ENCODE measurements around the gene S100A1. TPM values are rescaled to one million over a fixed set of nuclear protein-coding genes. Genes with fewer than 3 reads are reported as not detected.

S100A1 gene
- total RNA-seq, 1 experiment from 2014 or later: not detected

- no peaks in the 10 kb centered on the region for H3K27me3 ChIP-seq (replicated peaks; ENCODE audit: insufficient read depth, low read depth, low read length, poor library complexity)
- H3K9me3 ChIP-seq (ENCODE audit: low read depth, low read length, poor library complexity, severe bottlenecking): no peaks in the 10 kb centered on the region
- H3K36me3 ChIP-seq (ENCODE audit: insufficient read depth, low read length, poor library complexity, severe bottlenecking): no peaks in the 10 kb centered on the region
- H3K4me3 ChIP-seq (ENCODE audit: low read depth, low read length, poor library complexity, severe bottlenecking): no peak overlapping the region
- ChIA-PET CTCF (no interaction called here), POLR2A (ENCODE audit: low non-redundant PET) (no interaction called here)
- TF ChIP-seq, protein P1, sequence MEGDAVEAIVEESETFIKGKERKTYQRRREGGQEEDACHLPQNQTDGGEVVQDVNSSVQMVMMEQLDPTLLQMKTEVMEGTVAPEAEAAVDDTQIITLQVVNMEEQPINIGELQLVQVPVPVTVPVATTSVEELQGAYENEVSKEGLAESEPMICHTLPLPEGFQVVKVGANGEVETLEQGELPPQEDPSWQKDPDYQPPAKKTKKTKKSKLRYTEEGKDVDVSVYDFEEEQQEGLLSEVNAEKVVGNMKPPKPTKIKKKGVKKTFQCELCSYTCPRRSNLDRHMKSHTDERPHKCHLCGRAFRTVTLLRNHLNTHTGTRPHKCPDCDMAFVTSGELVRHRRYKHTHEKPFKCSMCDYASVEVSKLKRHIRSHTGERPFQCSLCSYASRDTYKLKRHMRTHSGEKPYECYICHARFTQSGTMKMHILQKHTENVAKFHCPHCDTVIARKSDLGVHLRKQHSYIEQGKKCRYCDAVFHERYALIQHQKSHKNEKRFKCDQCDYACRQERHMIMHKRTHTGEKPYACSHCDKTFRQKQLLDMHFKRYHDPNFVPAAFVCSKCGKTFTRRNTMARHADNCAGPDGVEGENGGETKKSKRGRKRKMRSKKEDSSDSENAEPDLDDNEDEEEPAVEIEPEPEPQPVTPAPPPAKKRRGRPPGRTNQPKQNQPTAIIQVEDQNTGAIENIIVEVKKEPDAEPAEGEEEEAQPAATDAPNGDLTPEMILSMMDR (conservative IDR thresholded peaks at IDR 0.05; ENCODE audit: low read depth, low read length): no peak
- no peak for TF ChIP-seq EZH2 (IDR thresholded peaks at IDR 0.05; ENCODE audit: borderline replicate concordance, low read depth, low read length, poor library complexity, severe bottlenecking)
- BruUV-seq (replicated peaks): no TSS peak
- no peaks in the 10 kb centered on the region for H3K4me1 ChIP-seq (ENCODE audit: insufficient read depth, low read length, poor library complexity, severe bottlenecking)
- DNase-seq (ENCODE audit: low spot score): no peak
- intact Hi-C loops (cut with micrococcal nuclease; ENCODE audit: unreplicated experiment): no loop called here
- no peak overlapping the region for H3K27ac ChIP-seq (ENCODE audit: low read depth, low read length, poor library complexity, severe bottlenecking)
Observed at GRCh38 chr1:153583976-153584375, 44.3 kb upstream of the S100A1 start.

GRCh38 chr1:153585006-153585405 is 43.2 kb upstream of the S100A1 start:
- Histone ChIP-seq H3K27me3 (replicated peaks; ENCODE audit: insufficient read depth, low read depth, low read length, poor library complexity) (no peaks in the 10 kb centered on the region), H3K36me3 (ENCODE audit: insufficient read depth, low read length, poor library complexity, severe bottlenecking) (no peaks in the 10 kb centered on the region), H3K9me3 (ENCODE audit: low read depth, low read length, poor library complexity, severe bottlenecking) (no peaks in the 10 kb centered on the region), H3K27ac (ENCODE audit: low read depth, low read length, poor library complexity, severe bottlenecking) (no peak overlapping the region), H3K4me3 (ENCODE audit: low read depth, low read length, poor library complexity, severe bottlenecking) (no peak overlapping the region), H3K4me1 (ENCODE audit: insufficient read depth, low read length, poor library complexity, severe bottlenecking) (no peaks in the 10 kb centered on the region)
- ChIA-PET POLR2A (ENCODE audit: low non-redundant PET) (no interaction called here), CTCF (no interaction called here)
- intact Hi-C loops (cut with micrococcal nuclease; ENCODE audit: unreplicated experiment): no loop called here
- TF ChIP-seq EZH2 (IDR thresholded peaks at IDR 0.05; ENCODE audit: borderline replicate concordance, low read depth, low read length, poor library complexity, severe bottlenecking): no peak
- TF ChIP-seq, protein P1 (conservative IDR thresholded peaks at IDR 0.05; ENCODE audit: low read depth, low read length): no peak
- no peak for DNase-seq (ENCODE audit: low spot score)
- no TSS peak for BruUV-seq (replicated peaks)

GRCh38 chr1:153586347-153586746 is 41.9 kb upstream of the S100A1 start:
- no peaks in the 10 kb centered on the region for H3K4me1 ChIP-seq (ENCODE audit: insufficient read depth, low read length, poor library complexity, severe bottlenecking)
- ChIA-PET POLR2A (ENCODE audit: low non-redundant PET) (no interaction called here), CTCF (no interaction called here)
- no TSS peak for BruUV-seq (replicated peaks)
- H3K36me3 ChIP-seq (ENCODE audit: insufficient read depth, low read length, poor library complexity, severe bottlenecking): no peaks in the 10 kb centered on the region
- intact Hi-C loops (cut with micrococcal nuclease; ENCODE audit: unreplicated experiment): no loop called here
- H3K27me3 ChIP-seq (replicated peaks; ENCODE audit: insufficient read depth, low read depth, low read length, poor library complexity): no peaks in the 10 kb centered on the region
- TF ChIP-seq, protein P1 (conservative IDR thresholded peaks at IDR 0.05; ENCODE audit: low read depth, low read length): no peak
- TF ChIP-seq EZH2 (IDR thresholded peaks at IDR 0.05; ENCODE audit: borderline replicate concordance, low read depth, low read length, poor library complexity, severe bottlenecking): no peak
- H3K4me3 ChIP-seq (ENCODE audit: low read depth, low read length, poor library complexity, severe bottlenecking): no peak overlapping the region
- H3K9me3 ChIP-seq (ENCODE audit: low read depth, low read length, poor library complexity, severe bottlenecking): no peaks in the 10 kb centered on the region
- no peak for DNase-seq (ENCODE audit: low spot score)
- no peak overlapping the region for H3K27ac ChIP-seq (ENCODE audit: low read depth, low read length, poor library complexity, severe bottlenecking)

Measured in A673 (cell line).